Smooth muscle cell (in vitro differentiated cells): Measurements from ENCODE around the gene NLGN4Y. TPM values are rescaled to one million over a fixed set of nuclear protein-coding genes. Genes with fewer than 3 reads are reported as not detected.

Experiments used
- DNase-seq: peaks from one replicate; lab custom pipeline; 2025; ENCODE audit not compliant: unreplicated experiment; lab: John Stamatoyannopoulos, UW
- H2AFZ ChIP-seq: fragments of 200-600 bp; sonication (generic); 2 replicates; pipeline ENCODE4 v1.6.0; 2016; ENCODE audit warnings: antibody characterized with exemption, low read depth, mild to moderate bottlenecking
- H3F3A ChIP-seq: fragments of 200-600 bp; sonication (generic); 2 replicates; pipeline ENCODE4 v1.6.0; 2017; ENCODE audit warnings: antibody characterized with exemption, low read depth
- H3K27ac ChIP-seq: fragments of 200-600 bp; sonication (generic); 2 replicates; pipeline ENCODE4 v1.5.1; 2016; ENCODE audit warnings: low read depth, mild to moderate bottlenecking
- H3K27me3 ChIP-seq: fragments of 200-600 bp; sonication (generic); 2 replicates; pipeline ENCODE4 v1.6.1; 2016; ENCODE audit warnings: low read depth, mild to moderate bottlenecking
- H3K36me3 ChIP-seq: fragments of 200-600 bp; sonication (generic); 2 replicates; pipeline ENCODE4 v1.5.1; 2016; ENCODE audit warnings: low read depth
- H3K4me1 ChIP-seq: fragments of 200-600 bp; sonication (generic); 2 replicates; pipeline ENCODE4 v1.5.1; 2016; ENCODE audit warnings: low read depth
- H3K4me2 ChIP-seq: fragments of 200-600 bp; sonication (generic); 2 replicates; pipeline ENCODE4 v1.6.0; 2016; ENCODE audit warnings: mild to moderate bottlenecking
- H3K4me3 ChIP-seq: fragments of 200-600 bp; sonication (generic); 2 replicates; pipeline ENCODE4 v1.5.1; 2016; ENCODE audit warnings: mild to moderate bottlenecking
- H3K79me2 ChIP-seq: fragments of 200-600 bp; sonication (generic); 2 replicates; pipeline ENCODE4 v1.6.0; 2016; ENCODE audit warnings: low read depth, mild to moderate bottlenecking
- H3K9ac ChIP-seq: fragments of 200-600 bp; sonication (generic); 2 replicates; pipeline ENCODE4 v1.6.0; 2016; ENCODE audit warnings: low read depth
- H3K9me3 ChIP-seq: fragments of 200-600 bp; sonication (generic); replicated peaks from 2 replicates; pipeline ENCODE4 v1.5.1; 2016; ENCODE audit warnings: low read depth
- H4K20me1 ChIP-seq: fragments of 200-600 bp; sonication (generic); 2 replicates; pipeline ENCODE4 v1.6.0; 2016; ENCODE audit warnings: low read depth
- CTCF ChIP-seq: fragments of 200-600 bp; sonication (generic); IDR thresholded peaks from 2 replicates; pipeline ENCODE4 v1.5.1; 2017; ENCODE audit warnings: borderline replicate concordance, mild to moderate bottlenecking, antibody characterized with exemption; ENCODE audit not compliant: insufficient read depth, poor library complexity, severe bottlenecking
- WGBS: methylation state at CpG from one replicate; pipeline ENCODE4 v1.1.7; 2016; ENCODE audit warnings: low lambda C conversion rate; 5-methylcytosine and 5-hydroxymethylcytosine counted together
- polyA plus RNA-seq: library from polyadenylated mRNA; unstranded; fragments of >200 nt; fragmentation: Nextera tagmentation; extraction: Ambion mirVana; gene quantifications from 2 replicates; pipeline ENCODE4 v1.2.1, GENCODE V29; 2016
- total RNA-seq: library from RNA; depleted of rRNA; stranded (reverse); fragments of >200 nt; gene quantifications from 2 replicates; pipeline ENCODE4 v1.2.3, GENCODE V29; 2014

NLGN4Y gene
- total and polyA plus RNA-seq, 2 experiments from 2014 or later, result not detected

GRCh38 chrY:14498071-14498470 is 26.3 kb upstream of the NLGN4Y start:
- H3F3A ChIP-seq, result no peaks in the 10 kb centered on the region
- no peak overlapping the region for H3K4me2 ChIP-seq
- no peaks in the 10 kb centered on the region for H3K4me1 ChIP-seq
- DNase-seq, result no peak
- no peaks in the 10 kb centered on the region for H3K9me3 ChIP-seq
- WGBS, result no CpG with 5 or more reads among the region's 2 CpGs
- no peaks in the 10 kb centered on the region for H3K27me3 ChIP-seq
- TF ChIP-seq CTCF, result no peak
- no peak overlapping the region for H2AFZ ChIP-seq
- no peaks in the 10 kb centered on the region for H3K36me3 ChIP-seq
- no peak overlapping the region for H3K4me3 ChIP-seq
- no peaks in the 10 kb centered on the region for H3K79me2 ChIP-seq
- H3K27ac ChIP-seq, result no peak overlapping the region
- H3K9ac ChIP-seq, result no peak overlapping the region
- H4K20me1 ChIP-seq, result no peaks in the 10 kb centered on the region

- no peak overlapping the region for H3K4me3 ChIP-seq
- WGBS, result no CpG with 5 or more reads among the region's 2 CpGs
- H3K79me2 ChIP-seq, result no peaks in the 10 kb centered on the region
- no peaks in the 10 kb centered on the region for H3K36me3 ChIP-seq
- H3F3A ChIP-seq, result no peaks in the 10 kb centered on the region
- no peak overlapping the region for H3K27ac ChIP-seq
- no peaks in the 10 kb centered on the region for H4K20me1 ChIP-seq
- TF ChIP-seq CTCF, result no peak
- H2AFZ ChIP-seq, result no peak overlapping the region
- H3K4me2 ChIP-seq, result no peak overlapping the region
- no peaks in the 10 kb centered on the region for H3K4me1 ChIP-seq
- H3K9ac ChIP-seq, result no peak overlapping the region
- H3K27me3 ChIP-seq, result no peaks in the 10 kb centered on the region
- no peak for DNase-seq
- H3K9me3 ChIP-seq, result no peaks in the 10 kb centered on the region
Measured at GRCh38 chrY:14504592-14504991, 19.7 kb upstream of the NLGN4Y start.

DNA sequence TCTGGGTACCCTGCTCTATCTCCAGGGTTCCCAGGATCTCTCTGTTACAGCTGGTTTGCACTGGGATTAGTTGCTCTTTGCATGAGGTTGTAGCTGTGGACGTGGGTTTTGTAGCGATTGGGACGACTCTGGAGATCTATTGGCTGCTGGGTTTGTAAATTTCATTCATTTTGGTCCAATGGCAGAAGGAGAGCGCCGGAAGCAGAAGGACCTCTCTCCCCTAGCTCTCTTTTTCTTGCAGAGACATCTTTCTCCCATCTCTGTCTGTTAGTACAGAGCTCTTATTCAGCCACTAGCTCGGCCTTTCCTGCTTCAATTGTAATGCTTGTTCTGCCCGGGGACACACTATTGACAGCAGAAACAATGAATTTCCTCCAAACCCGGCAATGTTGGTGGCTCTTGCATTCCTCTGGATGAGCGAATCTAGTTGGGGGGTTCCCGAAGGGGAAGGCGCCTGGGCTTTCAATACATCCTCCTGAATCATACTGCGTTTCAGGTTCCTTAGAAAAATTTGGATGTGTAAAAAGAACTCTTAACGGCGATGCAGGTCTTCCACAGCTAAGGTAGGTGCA is 1.9 kb upstream of the NLGN4Y start:
- no peak overlapping the region for H3K4me2 ChIP-seq

More for the DNA sequence above, 1.9 kb upstream of the NLGN4Y start:
- Histone ChIP-seq H3K79me2 (no peaks in the 10 kb centered on the region), H3K36me3 (no peaks in the 10 kb centered on the region), H2AFZ (no peak overlapping the region), H3K4me3 (no peak overlapping the region), H3K4me1 (no peaks in the 10 kb centered on the region), H3K27ac (no peak overlapping the region), H3F3A (no peaks in the 10 kb centered on the region), H3K9me3 (no peaks in the 10 kb centered on the region), H3K9ac (no peak overlapping the region), H3K27me3 (no peaks in the 10 kb centered on the region), H4K20me1 (no peaks in the 10 kb centered on the region)
- no CpG with 5 or more reads among the region's 14 CpGs for WGBS
- TF ChIP-seq CTCF, result no peak
- DNase-seq, result no peak
